GM12875 (cell line): Measurements from ENCODE around the gene IGSF21.

Experiments
- H3K4me3 ChIP-seq: one replicate; pipeline ENCODE4 v1.5.1; 2011; ENCODE audit warnings: low read depth, low read length, control low read depth
- TF ChIP-seq, protein P1 (sequence below): IDR thresholded peaks from 2 replicates; pipeline ENCODE4 v1.5.1; 2011; ENCODE audit warnings: low read depth, mild to moderate bottlenecking, control low read depth, inconsistent platforms, low read length, moderate library complexity, borderline replicate concordance; ENCODE audit not compliant: insufficient read depth

IGSF21 gene

DNA sequence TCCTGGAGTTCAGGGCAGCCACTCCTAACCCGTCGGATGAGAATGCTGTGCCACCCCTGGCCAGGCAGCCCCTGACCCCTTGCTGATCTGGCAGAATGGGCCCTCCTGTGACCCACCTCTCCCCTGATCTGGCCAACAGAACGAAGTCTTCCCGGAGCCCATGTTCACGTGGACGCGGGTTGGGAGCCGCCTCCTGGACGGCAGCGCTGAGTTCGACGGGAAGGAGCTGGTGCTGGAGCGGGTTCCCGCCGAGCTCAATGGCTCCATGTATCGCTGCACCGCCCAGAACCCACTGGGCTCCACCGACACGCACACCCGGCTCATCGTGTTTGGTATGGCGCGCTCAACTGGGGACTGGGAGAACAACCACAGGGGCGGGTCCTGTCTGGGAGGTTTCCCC lies 269.1 kb downstream of the IGSF21 start:
- H3K4me3 ChIP-seq: no peak overlapping the region
- TF ChIP-seq, protein P1, sequence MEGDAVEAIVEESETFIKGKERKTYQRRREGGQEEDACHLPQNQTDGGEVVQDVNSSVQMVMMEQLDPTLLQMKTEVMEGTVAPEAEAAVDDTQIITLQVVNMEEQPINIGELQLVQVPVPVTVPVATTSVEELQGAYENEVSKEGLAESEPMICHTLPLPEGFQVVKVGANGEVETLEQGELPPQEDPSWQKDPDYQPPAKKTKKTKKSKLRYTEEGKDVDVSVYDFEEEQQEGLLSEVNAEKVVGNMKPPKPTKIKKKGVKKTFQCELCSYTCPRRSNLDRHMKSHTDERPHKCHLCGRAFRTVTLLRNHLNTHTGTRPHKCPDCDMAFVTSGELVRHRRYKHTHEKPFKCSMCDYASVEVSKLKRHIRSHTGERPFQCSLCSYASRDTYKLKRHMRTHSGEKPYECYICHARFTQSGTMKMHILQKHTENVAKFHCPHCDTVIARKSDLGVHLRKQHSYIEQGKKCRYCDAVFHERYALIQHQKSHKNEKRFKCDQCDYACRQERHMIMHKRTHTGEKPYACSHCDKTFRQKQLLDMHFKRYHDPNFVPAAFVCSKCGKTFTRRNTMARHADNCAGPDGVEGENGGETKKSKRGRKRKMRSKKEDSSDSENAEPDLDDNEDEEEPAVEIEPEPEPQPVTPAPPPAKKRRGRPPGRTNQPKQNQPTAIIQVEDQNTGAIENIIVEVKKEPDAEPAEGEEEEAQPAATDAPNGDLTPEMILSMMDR: no peak

DNA sequence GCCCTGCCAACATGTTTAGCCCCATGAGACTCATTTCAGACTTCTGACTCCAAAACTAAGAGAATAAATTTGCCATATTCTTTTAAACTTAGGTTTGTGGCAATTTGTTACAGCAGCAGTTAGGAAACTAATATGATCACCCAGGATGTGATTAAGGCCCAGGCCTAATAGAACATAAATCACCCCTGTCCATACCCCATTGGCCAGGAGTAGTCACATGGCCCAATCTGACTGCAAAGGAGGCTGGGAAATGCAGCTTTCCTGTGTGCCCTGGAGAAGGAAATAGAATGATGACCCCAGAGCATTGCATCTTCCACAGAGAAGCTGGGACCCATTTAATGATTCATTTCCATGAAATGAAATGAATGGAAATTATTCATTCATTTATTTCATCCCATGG lies 272.7 kb downstream of the IGSF21 start:
- TF ChIP-seq, protein P1: no peak
- no peak overlapping the region for H3K4me3 ChIP-seq

GRCh38 chr1:18384059-18384458 lies 276.5 kb downstream of the IGSF21 start:
- TF ChIP-seq, protein P1: no peak
- no peak overlapping the region for H3K4me3 ChIP-seq

GRCh38 chr1:18384471-18384870 lies 276.9 kb downstream of the IGSF21 start:
- TF ChIP-seq, protein P1: no peak
- H3K4me3 ChIP-seq: no peak overlapping the region

GRCh38 chr1:18385239-18385790 lies 277.7 kb downstream of the IGSF21 start:
- H3K4me3 ChIP-seq: no peak overlapping the region
- TF ChIP-seq, protein P1: no peak

- no peak overlapping the region for H3K4me3 ChIP-seq
- TF ChIP-seq, protein P1: no peak
Observed at GRCh38 chr1:18386591-18386990, 279.0 kb downstream of the IGSF21 start.

- TF ChIP-seq, protein P1: no peak
- no peak overlapping the region for H3K4me3 ChIP-seq
Observed at GRCh38 chr1:18387307-18387706, 279.7 kb downstream of the IGSF21 start.
